ENCODE data around the gene FBN1. TPM values are rescaled to one million over a fixed set of nuclear protein-coding genes. Genes with fewer than 3 reads are reported as not detected.

The FBN1 gene
- total RNA-seq, 2 donors from 2014 or later: 12.1 to 81.9 TPM

GRCh38 chr15:48664436-48664835 lies 18.9 kb upstream of the FBN1 start:
- intact Hi-C loops (cut with DNase I): no loop called here
- no peaks in the 10 kb centered on the region for H3K36me3 ChIP-seq
- H3K27ac ChIP-seq: no peak overlapping the region
- DNase-seq (ENCODE audit: low spot score): no peak
- TF ChIP-seq POLR2AphosphoS5 (IDR thresholded peaks at IDR 0.05): no peak
- TF ChIP-seq POLR2A (IDR thresholded peaks at IDR 0.05): no peak
- no peak for TF ChIP-seq CTCF (IDR thresholded peaks at IDR 0.05)
- no peaks in the 10 kb centered on the region for H3K4me1 ChIP-seq (replicated peaks)
- H3K9me3 ChIP-seq: no peaks in the 10 kb centered on the region
- H3K4me3 ChIP-seq: no peak overlapping the region
- H3K27me3 ChIP-seq (replicated peaks; ENCODE audit: insufficient read depth): no peaks in the 10 kb centered on the region
- 95% methylated on average over 1 of the region's 1 CpG for WGBS

GRCh38 chr15:48657950-48658591 lies 12.6 kb upstream of the FBN1 start:
- no peak for DNase-seq (ENCODE audit: low spot score)
- no peaks in the 10 kb centered on the region for H3K4me1 ChIP-seq (replicated peaks)
- no peak overlapping the region for H3K27ac ChIP-seq
- TF ChIP-seq CTCF (IDR thresholded peaks at IDR 0.05) (no peak), POLR2AphosphoS5 (IDR thresholded peaks at IDR 0.05) (no peak), POLR2A (IDR thresholded peaks at IDR 0.05) (no peak)
- H3K9me3 ChIP-seq: no peaks in the 10 kb centered on the region
- no peaks in the 10 kb centered on the region for H3K36me3 ChIP-seq
- intact Hi-C loops (cut with DNase I): no loop called here
- 59% methylated on average over 6 of the region's 7 CpGs for WGBS
- H3K27me3 ChIP-seq (replicated peaks; ENCODE audit: insufficient read depth): no peaks in the 10 kb centered on the region
- no peak overlapping the region for H3K4me3 ChIP-seq

DNA sequence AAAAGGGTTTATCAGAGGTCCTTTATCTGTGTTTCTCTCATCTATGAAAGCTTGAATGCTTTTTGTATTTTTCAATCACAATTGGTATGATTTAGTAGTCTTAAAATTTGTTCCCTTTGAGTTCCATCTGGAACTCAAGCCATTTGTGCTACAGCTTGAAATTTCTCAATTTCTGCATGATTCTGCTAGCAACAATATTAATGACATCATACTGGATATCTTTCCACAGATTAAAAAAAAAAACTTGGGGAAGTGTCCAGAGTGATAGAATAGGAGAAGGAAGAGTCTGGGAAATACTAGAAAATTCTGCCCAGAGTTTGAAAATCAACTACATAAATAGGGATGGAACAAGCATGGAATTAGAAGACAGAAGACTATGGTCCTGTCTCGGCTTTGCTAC lies 9.3 kb upstream of the FBN1 start:
- TF ChIP-seq CTCF (IDR thresholded peaks at IDR 0.05): no peak
- no peak for TF ChIP-seq POLR2AphosphoS5 (IDR thresholded peaks at IDR 0.05)
- no peak for TF ChIP-seq POLR2A (IDR thresholded peaks at IDR 0.05)
- Histone ChIP-seq H3K4me3 (no peak overlapping the region), H3K27ac (no peak overlapping the region), H3K27me3 (replicated peaks; ENCODE audit: insufficient read depth) (no peaks in the 10 kb centered on the region), H3K4me1 (replicated peaks) (no peaks in the 10 kb centered on the region), H3K9me3 (no peaks in the 10 kb centered on the region), H3K36me3 (no peaks in the 10 kb centered on the region)
- intact Hi-C loops (cut with DNase I): loop anchor here (5.0 kb wide), 1 partner anchor 142 kb away; no protein-coding TSS in a partner anchor
- 100% methylated on average over 1 of the region's 1 CpG for WGBS
- no peak for DNase-seq (ENCODE audit: low spot score)

DNA sequence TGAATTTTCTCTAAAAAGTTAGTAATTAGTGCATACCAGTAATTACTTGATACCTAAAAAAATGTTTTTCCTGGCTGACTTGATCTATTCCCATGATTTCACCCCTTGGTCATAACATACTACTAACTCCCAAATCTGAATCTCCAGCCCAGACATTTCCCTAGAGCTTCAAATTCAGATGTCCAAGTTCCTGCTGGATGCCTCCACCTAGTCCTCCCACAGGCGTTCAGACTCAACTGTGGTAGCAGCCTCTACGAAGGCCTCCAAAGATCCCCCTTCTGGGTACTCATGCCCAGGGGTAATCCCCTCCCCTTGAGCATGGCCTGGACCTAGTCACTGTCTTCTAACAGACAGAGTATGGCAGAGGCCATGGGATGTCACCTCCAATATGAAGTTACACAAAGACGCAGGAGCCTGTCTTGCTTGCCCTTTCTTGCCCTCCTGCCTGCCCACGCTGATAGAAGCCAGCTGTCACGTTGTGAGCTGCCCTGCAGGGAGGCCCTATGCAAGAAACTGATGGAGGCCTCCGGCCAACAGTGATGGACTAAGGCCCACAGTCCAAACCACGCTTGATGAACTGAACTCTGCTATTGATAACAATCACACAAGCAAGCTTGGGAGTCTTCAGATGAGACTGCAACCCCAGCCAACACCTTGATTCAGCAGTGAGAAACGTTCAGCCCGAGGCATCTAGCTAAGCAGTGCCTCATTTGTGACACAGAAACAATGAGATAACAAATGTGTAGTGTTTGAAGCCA lies 8.6 kb upstream of the FBN1 start:
- TF ChIP-seq POLR2AphosphoS5 (IDR thresholded peaks at IDR 0.05): no peak
- no peak for TF ChIP-seq CTCF (IDR thresholded peaks at IDR 0.05)
- no peak for TF ChIP-seq POLR2A (IDR thresholded peaks at IDR 0.05)
- 84% methylated on average over 9 of the region's 9 CpGs for WGBS
- H3K4me1 ChIP-seq (replicated peaks): no peaks in the 10 kb centered on the region
- no peak overlapping the region for H3K4me3 ChIP-seq
- no peaks in the 10 kb centered on the region for H3K9me3 ChIP-seq
- no peak overlapping the region for H3K27ac ChIP-seq
- intact Hi-C loops (cut with DNase I): loop anchor here (5.0 kb wide), 1 partner anchor 143 kb away; no protein-coding TSS in a partner anchor
- no peaks in the 10 kb centered on the region for H3K27me3 ChIP-seq (replicated peaks; ENCODE audit: insufficient read depth)
- no peaks in the 10 kb centered on the region for H3K36me3 ChIP-seq
- no peak for DNase-seq (ENCODE audit: low spot score)
